HL-60 (cell line): ENCODE results near the gene STOX2.

Experiments used
- CTCF ChIP-seq: IDR thresholded peaks from one replicate; pipeline ENCODE4 v1.5.1; 2011; ENCODE audit warnings: low read length, control low read depth, inconsistent platforms; ENCODE audit not compliant: insufficient read depth
- REST ChIP-seq: IDR thresholded peaks from 2 replicates; pipeline ENCODE4 v1.6.1; 2012; ENCODE audit warnings: low read depth; ENCODE audit not compliant: insufficient replicate concordance

GRCh38 chr4:183870997-183871396 lies 34.1 kb upstream of the STOX2 start:
- TF ChIP-seq REST (no peak), CTCF (no peak)
